ENCODE results near the gene EPC2. TPM values are rescaled to one million over a fixed set of nuclear protein-coding genes. Genes with fewer than 3 reads are reported as not detected.
"Not testable (repeated sequence)": the region's sequence is repeated elsewhere in the genome, so short reads cannot be mapped to it uniquely, and the experiment has no call there.

EPC2 gene
- total RNA-seq, 1 experiment from 2014 or later = 19.6 TPM

DNA sequence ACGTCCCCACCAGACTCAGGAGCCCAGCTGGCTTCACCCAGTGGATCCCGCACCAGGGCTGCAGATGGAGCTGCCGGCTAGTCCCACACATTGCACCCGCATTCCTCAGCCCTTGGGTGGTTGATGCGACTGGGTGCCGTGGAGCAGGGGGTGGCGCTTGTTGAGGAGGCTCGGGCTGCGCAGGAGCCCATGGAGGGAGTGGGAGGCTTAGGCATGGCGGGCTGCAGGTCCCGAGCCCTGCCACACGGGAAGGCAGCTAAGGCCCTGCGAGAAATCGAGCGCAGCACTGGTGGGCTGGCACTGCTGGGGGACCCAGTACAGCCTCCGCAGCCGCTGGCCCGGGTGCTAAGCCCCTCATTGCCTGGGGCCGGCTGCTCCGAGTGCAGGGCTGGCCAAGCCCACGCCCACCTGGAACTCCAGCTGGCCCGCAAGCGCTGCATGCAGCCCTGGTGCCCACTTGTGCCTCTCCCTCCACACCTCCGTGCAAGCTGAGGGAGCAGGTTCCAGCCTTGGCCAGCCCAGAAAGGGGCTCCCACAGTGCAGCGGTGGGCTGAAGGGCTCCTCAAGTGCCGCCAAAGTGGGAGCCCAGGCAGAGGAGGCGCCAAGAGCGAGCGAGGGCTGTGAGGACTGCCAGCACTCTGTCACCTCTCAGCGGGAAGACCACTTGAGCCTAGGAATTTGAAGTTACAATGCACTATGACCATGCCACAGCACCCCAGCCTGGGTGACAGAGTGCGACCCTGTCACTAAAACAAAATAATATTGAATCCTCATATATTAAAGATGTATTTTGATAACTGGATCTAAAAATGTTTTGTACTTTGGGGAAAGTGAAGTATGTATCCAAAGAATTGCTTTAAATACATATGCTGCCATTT is 34.0 kb downstream of the EPC2 start:
- POLR2A ChIA-PET; BruUV-seq (replicated peaks); H3K36me3 ChIP-seq (ENCODE audit: control insufficient read depth in 1 of 2, insufficient read depth in 2 of 2, low read length in 2 of 2); DNase-seq (ENCODE audit: low read depth, low spot score); intact Hi-C loops (cut with micrococcal nuclease); H3K4me2 ChIP-seq (ENCODE audit: low read length); H3K9ac ChIP-seq (ENCODE audit: low read length); H3K27me3 ChIP-seq (ENCODE audit: insufficient read depth, low read length); RAD21 ChIA-PET (ENCODE audit: low non-redundant PET in 1 of 2, low total read pairs in 2 of 2, uncharacterized antibody in 2 of 2, unreplicated experiment in 2 of 2); H3K9me2 ChIP-seq (ENCODE audit: insufficient read depth); H3K27ac ChIP-seq (ENCODE audit: low read depth, low read length); ATAC-seq; H2AFZ ChIP-seq (ENCODE audit: low read depth, low read length, poor library complexity, severe bottlenecking); H3K4me3 ChIP-seq (replicated peaks in 1 of 2; ENCODE audit: low read depth in 1 of 2, low read length in 2 of 2); CTCF ChIA-PET; H3K9me3 ChIP-seq (ENCODE audit: control insufficient read depth in 1 of 2, insufficient read depth in 1 of 2, low read depth in 1 of 2, low read length in 2 of 2): not testable (repeated sequence)
- peaks cover 85% of the 10 kb centered on the region for H3K79me2 ChIP-seq (ENCODE audit: insufficient read depth, low read length)
- peaks cover 12% of the 10 kb centered on the region; the same call in 1 of the 2 replicates for H4K20me1 ChIP-seq (ENCODE audit: insufficient read depth)
- peaks cover 12 to 15% of the 10 kb centered on the region in 2 experiments; a peak in 3 of 4 replicates for H3K4me1 ChIP-seq (ENCODE audit: control insufficient read depth in 1 of 2, insufficient read depth in 2 of 2, low read length in 2 of 2)

DNA sequence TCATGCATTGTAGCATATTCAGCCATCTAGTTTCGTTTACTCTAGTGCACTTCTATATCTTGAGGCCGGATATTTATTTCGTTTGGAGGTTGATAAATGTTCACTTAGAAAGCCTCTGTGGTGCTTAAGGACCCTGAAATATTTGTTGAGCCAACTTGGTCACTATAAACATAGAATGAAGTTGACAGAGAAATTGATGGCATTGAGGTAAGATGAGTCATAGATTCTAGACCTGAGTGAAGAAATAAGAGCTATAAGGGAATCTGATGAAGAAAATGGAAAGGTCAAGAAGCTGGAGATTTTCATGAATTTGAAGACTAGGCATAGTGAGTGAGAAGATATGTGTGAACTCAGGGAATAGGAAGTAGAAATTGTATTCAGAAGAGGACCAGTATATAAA is 35.9 kb downstream of the EPC2 start:
- no peak overlapping the region for H3K4me2 ChIP-seq (ENCODE audit: low read length)
- peaks cover 85% of the 10 kb centered on the region for H3K79me2 ChIP-seq (ENCODE audit: insufficient read depth, low read length)
- H3K9ac ChIP-seq (ENCODE audit: low read length) = no peak overlapping the region
- no peak overlapping the region for H3K27ac ChIP-seq (ENCODE audit: low read depth, low read length)
- no peaks in the 10 kb centered on the region for H3K9me2 ChIP-seq (ENCODE audit: insufficient read depth)
- BruUV-seq (replicated peaks) = no TSS peak
- ATAC-seq (no peak), DNase-seq (ENCODE audit: low read depth, low spot score) (no peak)
- TF ChIP-seq CEBPB (IDR thresholded peaks at IDR 0.05; ENCODE audit: low read depth) (no peak), EGR1 (IDR thresholded peaks at IDR 0.05; ENCODE audit: low read depth) (no peak), SP1 (IDR thresholded peaks at IDR 0.05; ENCODE audit: low read depth) (no peak)
- TF ChIP-seq, protein P1, sequence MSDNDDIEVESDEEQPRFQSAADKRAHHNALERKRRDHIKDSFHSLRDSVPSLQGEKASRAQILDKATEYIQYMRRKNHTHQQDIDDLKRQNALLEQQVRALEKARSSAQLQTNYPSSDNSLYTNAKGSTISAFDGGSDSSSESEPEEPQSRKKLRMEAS (IDR thresholded peaks at IDR 0.05) = no peak
- TF ChIP-seq, protein P2, sequence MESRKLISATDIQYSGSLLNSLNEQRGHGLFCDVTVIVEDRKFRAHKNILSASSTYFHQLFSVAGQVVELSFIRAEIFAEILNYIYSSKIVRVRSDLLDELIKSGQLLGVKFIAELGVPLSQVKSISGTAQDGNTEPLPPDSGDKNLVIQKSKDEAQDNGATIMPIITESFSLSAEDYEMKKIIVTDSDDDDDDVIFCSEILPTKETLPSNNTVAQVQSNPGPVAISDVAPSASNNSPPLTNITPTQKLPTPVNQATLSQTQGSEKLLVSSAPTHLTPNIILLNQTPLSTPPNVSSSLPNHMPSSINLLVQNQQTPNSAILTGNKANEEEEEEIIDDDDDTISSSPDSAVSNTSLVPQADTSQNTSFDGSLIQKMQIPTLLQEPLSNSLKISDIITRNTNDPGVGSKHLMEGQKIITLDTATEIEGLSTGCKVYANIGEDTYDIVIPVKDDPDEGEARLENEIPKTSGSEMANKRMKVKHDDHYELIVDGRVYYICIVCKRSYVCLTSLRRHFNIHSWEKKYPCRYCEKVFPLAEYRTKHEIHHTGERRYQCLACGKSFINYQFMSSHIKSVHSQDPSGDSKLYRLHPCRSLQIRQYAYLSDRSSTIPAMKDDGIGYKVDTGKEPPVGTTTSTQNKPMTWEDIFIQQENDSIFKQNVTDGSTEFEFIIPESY (IDR thresholded peaks at IDR 0.05; ENCODE audit: extremely low read depth, insufficient replicate concordance, low read length) = no peak
- TF ChIP-seq, protein P3, sequence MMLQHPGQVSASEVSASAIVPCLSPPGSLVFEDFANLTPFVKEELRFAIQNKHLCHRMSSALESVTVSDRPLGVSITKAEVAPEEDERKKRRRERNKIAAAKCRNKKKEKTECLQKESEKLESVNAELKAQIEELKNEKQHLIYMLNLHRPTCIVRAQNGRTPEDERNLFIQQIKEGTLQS (IDR thresholded peaks at IDR 0.05) = no peak
- H3K9me3 ChIP-seq (ENCODE audit: control insufficient read depth in 1 of 2, insufficient read depth in 1 of 2, low read depth in 1 of 2, low read length in 2 of 2) = no peaks in the 10 kb centered on the region
- H4K20me1 ChIP-seq (ENCODE audit: insufficient read depth) = peaks cover 10% of the 10 kb centered on the region; the same call in 1 of the 2 replicates
- H2AFZ ChIP-seq (ENCODE audit: low read depth, low read length, poor library complexity, severe bottlenecking) = no peak overlapping the region
- no peak overlapping the region for H3K4me3 ChIP-seq (replicated peaks in 1 of 2; ENCODE audit: low read depth in 1 of 2, low read length in 2 of 2)
- ChIA-PET CTCF (no interaction called here), RAD21 (ENCODE audit: low non-redundant PET in 1 of 2, low total read pairs in 2 of 2, uncharacterized antibody in 2 of 2, unreplicated experiment in 2 of 2) (no interaction called here), POLR2A (no interaction called here)
- no peaks in the 10 kb centered on the region for H3K27me3 ChIP-seq (ENCODE audit: insufficient read depth, low read length)
- H3K4me1 ChIP-seq (ENCODE audit: control insufficient read depth in 1 of 2, insufficient read depth in 2 of 2, low read length in 2 of 2) = peaks cover 11 to 13% of the 10 kb centered on the region in 2 experiments; a peak in 3 of 4 replicates
- H3K36me3 ChIP-seq (ENCODE audit: control insufficient read depth in 1 of 2, insufficient read depth in 2 of 2, low read length in 2 of 2) = no peaks in the 10 kb centered on the region
- intact Hi-C loops (cut with micrococcal nuclease) = no loop called here

Measured in HCT116 (cell line).